ENCODE measurements around the gene MYO3B.

MYO3B gene

DNA sequence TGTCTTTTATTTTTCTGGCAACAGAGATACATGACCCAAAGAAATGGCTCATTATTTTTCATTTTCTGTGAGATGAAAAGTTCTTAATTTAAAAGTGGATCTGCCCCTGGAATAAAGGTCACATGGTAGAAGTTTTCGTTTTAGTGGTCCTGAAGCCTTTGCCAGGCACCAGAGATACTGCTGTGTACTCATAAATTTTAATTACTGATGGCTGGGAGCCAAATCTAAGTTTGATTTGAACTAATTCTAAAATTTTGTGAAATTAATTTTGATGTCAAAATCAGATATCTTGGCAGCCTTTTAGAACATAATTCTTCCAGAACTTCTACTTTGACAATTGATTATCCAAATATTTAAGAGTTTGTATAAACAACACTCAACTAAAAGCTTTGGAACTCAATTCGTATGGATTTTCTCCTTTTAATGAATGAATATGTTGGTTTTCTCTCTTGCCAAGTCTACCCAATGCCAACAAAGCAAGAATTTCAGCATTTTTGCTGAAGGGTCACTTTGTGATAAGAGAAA is 408.7 kb downstream of the MYO3B start:
- Histone ChIP-seq H3K27ac (ENCODE audit: low read depth, low read length) (no peak overlapping the region), H3K27me3 (ENCODE audit: control insufficient read depth, low read length) (no peaks in the 10 kb centered on the region), H3K9me2 (replicated peaks; ENCODE audit: control insufficient read depth, low read length) (no peaks in the 10 kb centered on the region), H3K36me3 (ENCODE audit: control insufficient read depth, low read length) (no peaks in the 10 kb centered on the region), H3K9me3 (ENCODE audit: control insufficient read depth, insufficient read depth, low read length) (no peaks in the 10 kb centered on the region), H3K4me2 (ENCODE audit: low read length) (no peak overlapping the region), H3F3A (ENCODE audit: control insufficient read depth, insufficient read depth) (no peaks in the 10 kb centered on the region), H3K4me1 (ENCODE audit: control insufficient read depth, low read length) (no peaks in the 10 kb centered on the region), H3K4me3 (ENCODE audit: low read length) (no peak overlapping the region), H4K20me1 (ENCODE audit: control insufficient read depth, insufficient read depth, low read depth, low read length) (no peaks in the 10 kb centered on the region), H3K79me2 (ENCODE audit: control insufficient read depth, low read length) (no peaks in the 10 kb centered on the region)
- TF ChIP-seq, protein P1, sequence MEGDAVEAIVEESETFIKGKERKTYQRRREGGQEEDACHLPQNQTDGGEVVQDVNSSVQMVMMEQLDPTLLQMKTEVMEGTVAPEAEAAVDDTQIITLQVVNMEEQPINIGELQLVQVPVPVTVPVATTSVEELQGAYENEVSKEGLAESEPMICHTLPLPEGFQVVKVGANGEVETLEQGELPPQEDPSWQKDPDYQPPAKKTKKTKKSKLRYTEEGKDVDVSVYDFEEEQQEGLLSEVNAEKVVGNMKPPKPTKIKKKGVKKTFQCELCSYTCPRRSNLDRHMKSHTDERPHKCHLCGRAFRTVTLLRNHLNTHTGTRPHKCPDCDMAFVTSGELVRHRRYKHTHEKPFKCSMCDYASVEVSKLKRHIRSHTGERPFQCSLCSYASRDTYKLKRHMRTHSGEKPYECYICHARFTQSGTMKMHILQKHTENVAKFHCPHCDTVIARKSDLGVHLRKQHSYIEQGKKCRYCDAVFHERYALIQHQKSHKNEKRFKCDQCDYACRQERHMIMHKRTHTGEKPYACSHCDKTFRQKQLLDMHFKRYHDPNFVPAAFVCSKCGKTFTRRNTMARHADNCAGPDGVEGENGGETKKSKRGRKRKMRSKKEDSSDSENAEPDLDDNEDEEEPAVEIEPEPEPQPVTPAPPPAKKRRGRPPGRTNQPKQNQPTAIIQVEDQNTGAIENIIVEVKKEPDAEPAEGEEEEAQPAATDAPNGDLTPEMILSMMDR (IDR thresholded peaks at IDR 0.05; ENCODE audit: low read depth, low read length, poor library complexity, severe bottlenecking), result no peak
- no peak for TF ChIP-seq EZH2phosphoT487 (IDR thresholded peaks at IDR 0.05; ENCODE audit: borderline replicate concordance, low read length)

DNA sequence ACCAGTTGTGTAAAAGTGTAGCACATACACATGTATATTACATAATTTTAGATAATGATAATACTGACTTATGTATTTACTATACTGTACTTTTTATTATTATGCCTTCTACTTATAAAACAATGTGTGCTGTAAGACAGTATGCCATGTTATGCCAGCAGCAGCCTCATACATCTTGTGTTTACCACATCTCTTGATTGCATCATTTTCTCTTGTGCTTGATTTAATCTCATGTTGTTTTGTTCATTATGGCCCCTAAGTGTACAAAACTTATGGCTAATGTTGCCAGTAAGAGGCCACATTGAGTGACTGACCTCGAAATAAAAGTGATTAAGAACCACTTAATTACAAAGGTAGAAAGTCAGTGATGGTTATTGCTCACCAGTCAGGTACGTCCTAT is 409.2 kb downstream of the MYO3B start:
- H3K4me2 ChIP-seq (ENCODE audit: low read length), result no peak overlapping the region
- H3K4me1 ChIP-seq (ENCODE audit: control insufficient read depth, low read length), result no peaks in the 10 kb centered on the region
- no peaks in the 10 kb centered on the region for H3K9me2 ChIP-seq (replicated peaks; ENCODE audit: control insufficient read depth, low read length)
- H3K36me3 ChIP-seq (ENCODE audit: control insufficient read depth, low read length), result no peaks in the 10 kb centered on the region
- H3K79me2 ChIP-seq (ENCODE audit: control insufficient read depth, low read length), result no peaks in the 10 kb centered on the region
- H4K20me1 ChIP-seq (ENCODE audit: control insufficient read depth, insufficient read depth, low read depth, low read length), result no peaks in the 10 kb centered on the region
- H3F3A ChIP-seq (ENCODE audit: control insufficient read depth, insufficient read depth), result no peaks in the 10 kb centered on the region
- H3K27ac ChIP-seq (ENCODE audit: low read depth, low read length), result no peak overlapping the region
- TF ChIP-seq EZH2phosphoT487 (IDR thresholded peaks at IDR 0.05; ENCODE audit: borderline replicate concordance, low read length), result no peak
- TF ChIP-seq, protein P1 (IDR thresholded peaks at IDR 0.05; ENCODE audit: low read depth, low read length, poor library complexity, severe bottlenecking), result no peak
- H3K4me3 ChIP-seq (ENCODE audit: low read length), result no peak overlapping the region
- no peaks in the 10 kb centered on the region for H3K27me3 ChIP-seq (ENCODE audit: control insufficient read depth, low read length)
- no peaks in the 10 kb centered on the region for H3K9me3 ChIP-seq (ENCODE audit: control insufficient read depth, insufficient read depth, low read length)

DNA sequence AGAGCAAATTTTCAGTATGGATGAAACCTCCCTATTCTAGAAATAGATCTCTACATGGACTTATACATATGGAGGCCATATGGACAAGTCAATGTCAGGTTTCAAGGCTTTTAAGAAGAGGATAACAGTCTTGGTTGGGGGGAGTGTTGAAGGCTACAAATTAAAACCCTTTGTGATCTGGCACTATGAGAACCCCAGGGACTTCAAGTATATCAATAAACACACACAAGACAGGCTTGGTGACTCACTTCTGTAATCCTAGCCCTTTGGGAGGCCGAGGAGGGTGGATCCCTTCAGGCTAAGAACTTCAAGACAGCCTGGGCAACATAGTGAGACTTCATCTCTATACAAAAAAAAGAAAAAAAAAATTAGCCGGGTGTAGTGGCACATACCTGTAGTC is 410.0 kb downstream of the MYO3B start:
- no peak overlapping the region for H3K4me3 ChIP-seq (ENCODE audit: low read length)
- no peaks in the 10 kb centered on the region for H3K4me1 ChIP-seq (ENCODE audit: control insufficient read depth, low read length)
- H3K36me3 ChIP-seq (ENCODE audit: control insufficient read depth, low read length), result no peaks in the 10 kb centered on the region
- TF ChIP-seq, protein P1 (IDR thresholded peaks at IDR 0.05; ENCODE audit: low read depth, low read length, poor library complexity, severe bottlenecking), result no peak
- no peak for TF ChIP-seq EZH2phosphoT487 (IDR thresholded peaks at IDR 0.05; ENCODE audit: borderline replicate concordance, low read length)
- no peaks in the 10 kb centered on the region for H3K27me3 ChIP-seq (ENCODE audit: control insufficient read depth, low read length)
- H3K27ac ChIP-seq (ENCODE audit: low read depth, low read length), result no peak overlapping the region
- H3K9me3 ChIP-seq (ENCODE audit: control insufficient read depth, insufficient read depth, low read length), result no peaks in the 10 kb centered on the region
- H3K79me2 ChIP-seq (ENCODE audit: control insufficient read depth, low read length), result no peaks in the 10 kb centered on the region
- no peaks in the 10 kb centered on the region for H3K9me2 ChIP-seq (replicated peaks; ENCODE audit: control insufficient read depth, low read length)
- H3F3A ChIP-seq (ENCODE audit: control insufficient read depth, insufficient read depth), result no peaks in the 10 kb centered on the region
- H3K4me2 ChIP-seq (ENCODE audit: low read length), result no peak overlapping the region
- no peaks in the 10 kb centered on the region for H4K20me1 ChIP-seq (ENCODE audit: control insufficient read depth, insufficient read depth, low read depth, low read length)

All from DOHH2 (cell line).